HEK293 (cell line): Measurements from ENCODE around the gene ABCA1.

Experiments used
- MEIS1 ChIP-seq: sonication (generic); formaldehyde crosslinking; IDR thresholded peaks from 2 replicates; pipeline ENCODE4 v1.8.1; 2022; ENCODE audit warnings: missing genetic modification reagents, mild to moderate bottlenecking, borderline replicate concordance
- MZF1 ChIP-seq: fragments of 450-650 bp; formaldehyde crosslinking; IDR thresholded peaks from 2 replicates; pipeline ENCODE4 v1.5.1; 2017; ENCODE audit warnings: missing biosample characterization, missing genetic modification characterization, borderline replicate concordance
- ZBTB1 ChIP-seq: fragments of 450-650 bp; formaldehyde crosslinking; IDR thresholded peaks from 2 replicates; pipeline ENCODE4 v1.5.1; 2016; ENCODE audit warnings: missing biosample characterization, missing genetic modification characterization
- ZFHX2 ChIP-seq: fragments of 450-650 bp; formaldehyde crosslinking; conservative IDR thresholded peaks from 2 replicates; pipeline ENCODE4 v1.5.1; 2016; ENCODE audit warnings: missing biosample characterization, missing genetic modification characterization
- ZFP37 ChIP-seq: fragments of 450-650 bp; formaldehyde crosslinking; IDR thresholded peaks from 2 replicates; pipeline ENCODE4 v1.5.1; 2016; ENCODE audit warnings: missing biosample characterization, missing genetic modification characterization
- ZNF16 ChIP-seq: fragments of 450-650 bp; formaldehyde crosslinking; IDR thresholded peaks from 2 replicates; pipeline ENCODE4 v1.5.1; 2016; ENCODE audit warnings: low read depth, missing biosample characterization, missing genetic modification characterization
- ZNF19 ChIP-seq: fragments of 450-650 bp; formaldehyde crosslinking; IDR thresholded peaks from 2 replicates; pipeline ENCODE4; 2016; ENCODE audit warnings: missing biosample characterization, missing genetic modification characterization, low read depth
- ZNF266 ChIP-seq: fragments of 450-650 bp; formaldehyde crosslinking; IDR thresholded peaks from 2 replicates; pipeline ENCODE4 v1.5.1; 2016; ENCODE audit warnings: missing biosample characterization, missing genetic modification characterization, low read depth
- ZNF37A ChIP-seq: fragments of 450-650 bp; IDR thresholded peaks from 2 replicates; pipeline ENCODE4 v1.5.1; 2018; ENCODE audit warnings: missing biosample characterization, missing genetic modification characterization
- ZNF548 ChIP-seq: fragments of 450-650 bp; formaldehyde crosslinking; IDR thresholded peaks from 2 replicates; pipeline ENCODE4 v1.5.1; 2016; ENCODE audit warnings: missing biosample characterization, missing genetic modification characterization
- ZNF624 ChIP-seq: fragments of 450-650 bp; formaldehyde crosslinking; IDR thresholded peaks from 2 replicates; pipeline ENCODE4 v1.5.1; 2017; ENCODE audit warnings: missing biosample characterization, missing genetic modification characterization
- ZNF747 ChIP-seq: fragments of 450-650 bp; formaldehyde crosslinking; IDR thresholded peaks from 2 replicates; pipeline ENCODE4 v1.5.1; 2016; ENCODE audit warnings: missing biosample characterization, missing genetic modification characterization
- ZNF776 ChIP-seq: fragments of 450-650 bp; formaldehyde crosslinking; IDR thresholded peaks from 2 replicates; pipeline ENCODE4 v1.5.0; 2017; ENCODE audit warnings: missing biosample characterization, missing genetic modification characterization, borderline replicate concordance
- ZSCAN16 ChIP-seq: fragments of 450-650 bp; formaldehyde crosslinking; IDR thresholded peaks from 2 replicates; pipeline ENCODE4 v1.5.1; 2016; ENCODE audit warnings: missing biosample characterization, missing genetic modification characterization
- ZSCAN23 ChIP-seq: fragments of 450-650 bp; formaldehyde crosslinking; IDR thresholded peaks from 2 replicates; pipeline ENCODE4 v1.5.1; 2016; ENCODE audit warnings: missing biosample characterization, missing genetic modification characterization
- ZXDB ChIP-seq: fragments of 450-650 bp; formaldehyde crosslinking; IDR thresholded peaks from 2 replicates; pipeline ENCODE4 v1.5.1; 2016; ENCODE audit warnings: missing biosample characterization, missing genetic modification characterization
- TF ChIP-seq, protein P1 (sequence below): fragments of 450-650 bp; formaldehyde crosslinking; IDR thresholded peaks from 2 replicates; pipeline ENCODE4 v1.5.1; 2016; ENCODE audit warnings: missing biosample characterization, missing genetic modification characterization
- TF ChIP-seq, protein P2 (sequence below): fragments of 450-650 bp; formaldehyde crosslinking; IDR thresholded peaks from 2 replicates; pipeline ENCODE4 v1.5.0; 2017; ENCODE audit warnings: missing biosample characterization, missing genetic modification characterization, borderline replicate concordance
- TF ChIP-seq, protein P3 (sequence below): fragments of 450-650 bp; formaldehyde crosslinking; IDR thresholded peaks from 2 replicates; pipeline ENCODE4 v1.5.1; 2016; ENCODE audit warnings: missing biosample characterization, missing genetic modification characterization
- TF ChIP-seq, protein P4 (sequence below): fragments of 450-650 bp; formaldehyde crosslinking; IDR thresholded peaks from 2 replicates; pipeline ENCODE4 v1.5.1; 2016; ENCODE audit warnings: missing biosample characterization, missing genetic modification characterization, low read depth
- TF ChIP-seq, protein P5 (sequence below): fragments of 450-650 bp; IDR thresholded peaks from 2 replicates; pipeline ENCODE4 v1.5.1; 2018; ENCODE audit warnings: missing biosample characterization, missing genetic modification characterization
- TF ChIP-seq, protein P6 (sequence below): fragments of 450-650 bp; formaldehyde crosslinking; IDR thresholded peaks from 2 replicates; pipeline ENCODE4 v1.5.1; 2017; ENCODE audit warnings: missing biosample characterization, missing genetic modification characterization
- TF ChIP-seq, protein P7 (sequence below): fragments of 450-650 bp; formaldehyde crosslinking; IDR thresholded peaks from 2 replicates; pipeline ENCODE4 v1.5.1; 2016; ENCODE audit warnings: missing biosample characterization, missing genetic modification characterization, low read depth
- TF ChIP-seq, protein P8 (sequence below): fragments of 450-650 bp; formaldehyde crosslinking; IDR thresholded peaks from 2 replicates; pipeline ENCODE4 v1.5.1; 2016; ENCODE audit warnings: missing biosample characterization, missing genetic modification characterization

The ABCA1 gene

DNA sequence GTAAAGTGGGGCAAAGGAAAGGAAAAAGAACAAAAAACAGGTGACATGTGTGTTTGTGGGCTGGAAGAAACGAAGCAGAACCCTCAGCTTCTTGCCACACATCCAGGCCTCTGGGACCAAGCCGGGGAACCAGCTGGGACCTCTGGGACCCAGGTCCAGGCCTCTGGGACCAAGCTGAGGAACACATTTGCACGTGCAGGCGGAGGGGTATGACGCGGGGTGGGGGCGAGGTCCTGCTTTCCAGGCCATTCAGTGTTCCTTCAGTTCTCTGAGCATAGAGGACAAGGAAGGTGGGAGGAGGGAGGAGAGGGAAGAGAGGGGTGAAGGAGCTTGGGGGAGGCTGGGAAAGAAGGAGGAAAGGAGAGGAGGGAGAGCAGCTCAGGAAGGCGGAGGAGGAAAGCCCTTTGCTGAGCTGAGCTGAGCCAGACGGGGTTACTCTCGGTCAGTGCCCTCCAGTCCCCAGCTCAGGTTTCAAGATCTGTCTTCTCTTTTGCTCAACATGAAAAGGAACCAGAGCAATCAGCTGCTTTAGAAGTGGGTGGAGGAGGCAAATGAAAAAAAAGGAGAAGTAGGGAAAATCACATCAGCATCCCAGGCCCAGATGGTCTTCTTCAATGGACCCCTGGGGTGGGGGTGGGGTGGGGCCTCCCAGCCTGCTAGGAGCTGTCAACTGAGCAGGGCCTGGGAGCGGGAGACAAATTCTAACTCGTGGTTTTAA is 59.1 kb downstream of the ABCA1 start (continued):
- TF ChIP-seq MZF1 (tag by site-specific recombination) = no peak
- TF ChIP-seq, protein P1, sequence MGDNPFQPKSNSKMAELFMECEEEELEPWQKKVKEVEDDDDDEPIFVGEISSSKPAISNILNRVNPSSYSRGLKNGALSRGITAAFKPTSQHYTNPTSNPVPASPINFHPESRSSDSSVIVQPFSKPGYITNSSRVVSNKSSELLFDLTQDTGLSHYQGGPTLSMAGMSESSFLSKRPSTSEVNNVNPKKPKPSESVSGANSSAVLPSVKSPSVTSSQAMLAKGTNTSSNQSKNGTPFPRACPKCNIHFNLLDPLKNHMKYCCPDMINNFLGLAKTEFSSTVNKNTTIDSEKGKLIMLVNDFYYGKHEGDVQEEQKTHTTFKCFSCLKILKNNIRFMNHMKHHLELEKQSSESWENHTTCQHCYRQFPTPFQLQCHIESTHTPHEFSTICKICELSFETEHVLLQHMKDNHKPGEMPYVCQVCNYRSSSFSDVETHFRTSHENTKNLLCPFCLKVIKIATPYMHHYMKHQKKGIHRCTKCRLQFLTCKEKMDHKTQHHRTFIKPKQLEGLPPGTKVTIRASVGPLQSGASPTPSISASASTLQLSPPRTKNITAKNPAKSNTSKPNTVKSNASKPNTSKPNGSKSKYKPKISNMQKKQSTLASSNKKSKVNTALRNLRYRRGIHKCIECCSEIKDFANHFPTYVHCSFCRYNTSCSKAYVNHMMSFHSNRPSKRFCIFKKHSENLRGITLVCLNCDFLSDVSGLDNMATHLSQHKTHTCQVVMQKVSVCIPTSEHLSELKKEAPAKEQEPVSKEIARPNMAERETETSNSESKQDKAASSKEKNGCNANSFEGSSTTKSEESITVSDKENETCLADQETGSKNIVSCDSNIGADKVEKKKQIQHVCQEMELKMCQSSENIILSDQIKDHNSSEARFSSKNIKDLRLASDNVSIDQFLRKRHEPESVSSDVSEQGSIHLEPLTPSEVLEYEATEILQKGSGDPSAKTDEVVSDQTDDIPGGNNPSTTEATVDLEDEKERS (tag by site-specific recombination) = no peak
- TF ChIP-seq, protein P2, sequence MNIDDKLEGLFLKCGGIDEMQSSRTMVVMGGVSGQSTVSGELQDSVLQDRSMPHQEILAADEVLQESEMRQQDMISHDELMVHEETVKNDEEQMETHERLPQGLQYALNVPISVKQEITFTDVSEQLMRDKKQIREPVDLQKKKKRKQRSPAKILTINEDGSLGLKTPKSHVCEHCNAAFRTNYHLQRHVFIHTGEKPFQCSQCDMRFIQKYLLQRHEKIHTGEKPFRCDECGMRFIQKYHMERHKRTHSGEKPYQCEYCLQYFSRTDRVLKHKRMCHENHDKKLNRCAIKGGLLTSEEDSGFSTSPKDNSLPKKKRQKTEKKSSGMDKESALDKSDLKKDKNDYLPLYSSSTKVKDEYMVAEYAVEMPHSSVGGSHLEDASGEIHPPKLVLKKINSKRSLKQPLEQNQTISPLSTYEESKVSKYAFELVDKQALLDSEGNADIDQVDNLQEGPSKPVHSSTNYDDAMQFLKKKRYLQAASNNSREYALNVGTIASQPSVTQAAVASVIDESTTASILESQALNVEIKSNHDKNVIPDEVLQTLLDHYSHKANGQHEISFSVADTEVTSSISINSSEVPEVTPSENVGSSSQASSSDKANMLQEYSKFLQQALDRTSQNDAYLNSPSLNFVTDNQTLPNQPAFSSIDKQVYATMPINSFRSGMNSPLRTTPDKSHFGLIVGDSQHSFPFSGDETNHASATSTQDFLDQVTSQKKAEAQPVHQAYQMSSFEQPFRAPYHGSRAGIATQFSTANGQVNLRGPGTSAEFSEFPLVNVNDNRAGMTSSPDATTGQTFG = no peak
- TF ChIP-seq ZSCAN23 (tag by site-specific recombination) = no peak
- TF ChIP-seq ZBTB1 (tag by site-specific recombination) = no peak
- TF ChIP-seq, protein P3, sequence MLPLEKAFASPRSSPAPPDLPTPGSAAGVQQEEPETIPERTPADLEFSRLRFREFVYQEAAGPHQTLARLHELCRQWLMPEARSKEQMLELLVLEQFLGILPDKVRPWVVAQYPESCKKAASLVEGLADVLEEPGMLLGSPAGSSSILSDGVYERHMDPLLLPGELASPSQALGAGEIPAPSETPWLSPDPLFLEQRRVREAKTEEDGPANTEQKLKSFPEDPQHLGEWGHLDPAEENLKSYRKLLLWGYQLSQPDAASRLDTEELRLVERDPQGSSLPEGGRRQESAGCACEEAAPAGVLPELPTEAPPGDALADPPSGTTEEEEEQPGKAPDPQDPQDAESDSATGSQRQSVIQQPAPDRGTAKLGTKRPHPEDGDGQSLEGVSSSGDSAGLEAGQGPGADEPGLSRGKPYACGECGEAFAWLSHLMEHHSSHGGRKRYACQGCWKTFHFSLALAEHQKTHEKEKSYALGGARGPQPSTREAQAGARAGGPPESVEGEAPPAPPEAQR = no peak
- TF ChIP-seq ZNF747 (tag by site-specific recombination) = no peak
- TF ChIP-seq ZNF16 (tag by site-specific recombination) = no peak
- TF ChIP-seq ZNF37A (tag by site-specific recombination) = no peak
- TF ChIP-seq ZNF266 (tag by site-specific recombination) = no peak
- no peak for TF ChIP-seq ZNF19 (tag by site-specific recombination)
- TF ChIP-seq, protein P4, sequence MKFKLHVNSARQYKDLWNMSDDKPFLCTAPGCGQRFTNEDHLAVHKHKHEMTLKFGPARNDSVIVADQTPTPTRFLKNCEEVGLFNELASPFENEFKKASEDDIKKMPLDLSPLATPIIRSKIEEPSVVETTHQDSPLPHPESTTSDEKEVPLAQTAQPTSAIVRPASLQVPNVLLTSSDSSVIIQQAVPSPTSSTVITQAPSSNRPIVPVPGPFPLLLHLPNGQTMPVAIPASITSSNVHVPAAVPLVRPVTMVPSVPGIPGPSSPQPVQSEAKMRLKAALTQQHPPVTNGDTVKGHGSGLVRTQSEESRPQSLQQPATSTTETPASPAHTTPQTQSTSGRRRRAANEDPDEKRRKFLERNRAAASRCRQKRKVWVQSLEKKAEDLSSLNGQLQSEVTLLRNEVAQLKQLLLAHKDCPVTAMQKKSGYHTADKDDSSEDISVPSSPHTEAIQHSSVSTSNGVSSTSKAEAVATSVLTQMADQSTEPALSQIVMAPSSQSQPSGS (tag by site-specific recombination) = no peak
- TF ChIP-seq ZSCAN16 (tag by site-specific recombination) = no peak
- TF ChIP-seq, protein P5, sequence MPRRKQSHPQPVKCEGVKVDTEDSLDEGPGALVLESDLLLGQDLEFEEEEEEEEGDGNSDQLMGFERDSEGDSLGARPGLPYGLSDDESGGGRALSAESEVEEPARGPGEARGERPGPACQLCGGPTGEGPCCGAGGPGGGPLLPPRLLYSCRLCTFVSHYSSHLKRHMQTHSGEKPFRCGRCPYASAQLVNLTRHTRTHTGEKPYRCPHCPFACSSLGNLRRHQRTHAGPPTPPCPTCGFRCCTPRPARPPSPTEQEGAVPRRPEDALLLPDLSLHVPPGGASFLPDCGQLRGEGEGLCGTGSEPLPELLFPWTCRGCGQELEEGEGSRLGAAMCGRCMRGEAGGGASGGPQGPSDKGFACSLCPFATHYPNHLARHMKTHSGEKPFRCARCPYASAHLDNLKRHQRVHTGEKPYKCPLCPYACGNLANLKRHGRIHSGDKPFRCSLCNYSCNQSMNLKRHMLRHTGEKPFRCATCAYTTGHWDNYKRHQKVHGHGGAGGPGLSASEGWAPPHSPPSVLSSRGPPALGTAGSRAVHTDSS (tag by site-specific recombination) = no peak
- TF ChIP-seq ZFP37 (tag by site-specific recombination) = no peak
- TF ChIP-seq, protein P6, sequence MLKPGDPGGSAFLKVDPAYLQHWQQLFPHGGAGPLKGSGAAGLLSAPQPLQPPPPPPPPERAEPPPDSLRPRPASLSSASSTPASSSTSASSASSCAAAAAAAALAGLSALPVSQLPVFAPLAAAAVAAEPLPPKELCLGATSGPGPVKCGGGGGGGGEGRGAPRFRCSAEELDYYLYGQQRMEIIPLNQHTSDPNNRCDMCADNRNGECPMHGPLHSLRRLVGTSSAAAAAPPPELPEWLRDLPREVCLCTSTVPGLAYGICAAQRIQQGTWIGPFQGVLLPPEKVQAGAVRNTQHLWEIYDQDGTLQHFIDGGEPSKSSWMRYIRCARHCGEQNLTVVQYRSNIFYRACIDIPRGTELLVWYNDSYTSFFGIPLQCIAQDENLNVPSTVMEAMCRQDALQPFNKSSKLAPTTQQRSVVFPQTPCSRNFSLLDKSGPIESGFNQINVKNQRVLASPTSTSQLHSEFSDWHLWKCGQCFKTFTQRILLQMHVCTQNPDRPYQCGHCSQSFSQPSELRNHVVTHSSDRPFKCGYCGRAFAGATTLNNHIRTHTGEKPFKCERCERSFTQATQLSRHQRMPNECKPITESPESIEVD (tag by site-specific recombination) = no peak
- no peak for TF ChIP-seq ZNF548 (tag by site-specific recombination)
- 0 out of 2 replicates have a peak, but pooled peaks have one; percentile 16 for TF ChIP-seq ZXDB
- TF ChIP-seq ZFHX2 (tag by site-specific recombination) = peak; percentile 80
- TF ChIP-seq MEIS1 (CRISPR knock-in tag) = no peak
- TF ChIP-seq, protein P7, sequence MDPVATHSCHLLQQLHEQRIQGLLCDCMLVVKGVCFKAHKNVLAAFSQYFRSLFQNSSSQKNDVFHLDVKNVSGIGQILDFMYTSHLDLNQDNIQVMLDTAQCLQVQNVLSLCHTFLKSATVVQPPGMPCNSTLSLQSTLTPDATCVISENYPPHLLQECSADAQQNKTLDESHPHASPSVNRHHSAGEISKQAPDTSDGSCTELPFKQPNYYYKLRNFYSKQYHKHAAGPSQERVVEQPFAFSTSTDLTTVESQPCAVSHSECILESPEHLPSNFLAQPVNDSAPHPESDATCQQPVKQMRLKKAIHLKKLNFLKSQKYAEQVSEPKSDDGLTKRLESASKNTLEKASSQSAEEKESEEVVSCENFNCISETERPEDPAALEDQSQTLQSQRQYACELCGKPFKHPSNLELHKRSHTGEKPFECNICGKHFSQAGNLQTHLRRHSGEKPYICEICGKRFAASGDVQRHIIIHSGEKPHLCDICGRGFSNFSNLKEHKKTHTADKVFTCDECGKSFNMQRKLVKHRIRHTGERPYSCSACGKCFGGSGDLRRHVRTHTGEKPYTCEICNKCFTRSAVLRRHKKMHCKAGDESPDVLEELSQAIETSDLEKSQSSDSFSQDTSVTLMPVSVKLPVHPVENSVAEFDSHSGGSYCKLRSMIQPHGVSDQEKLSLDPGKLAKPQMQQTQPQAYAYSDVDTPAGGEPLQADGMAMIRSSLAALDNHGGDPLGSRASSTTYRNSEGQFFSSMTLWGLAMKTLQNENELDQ (tag by site-specific recombination) = no peak
- TF ChIP-seq ZNF776 (tag by site-specific recombination) = no peak
- TF ChIP-seq, protein P8, sequence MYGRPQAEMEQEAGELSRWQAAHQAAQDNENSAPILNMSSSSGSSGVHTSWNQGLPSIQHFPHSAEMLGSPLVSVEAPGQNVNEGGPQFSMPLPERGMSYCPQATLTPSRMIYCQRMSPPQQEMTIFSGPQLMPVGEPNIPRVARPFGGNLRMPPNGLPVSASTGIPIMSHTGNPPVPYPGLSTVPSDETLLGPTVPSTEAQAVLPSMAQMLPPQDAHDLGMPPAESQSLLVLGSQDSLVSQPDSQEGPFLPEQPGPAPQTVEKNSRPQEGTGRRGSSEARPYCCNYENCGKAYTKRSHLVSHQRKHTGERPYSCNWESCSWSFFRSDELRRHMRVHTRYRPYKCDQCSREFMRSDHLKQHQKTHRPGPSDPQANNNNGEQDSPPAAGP = no peak
- TF ChIP-seq ZNF624 = no peak
